Stimulated activated CD8-positive, alpha-beta memory T cell treated with anti-CD3 and anti-CD28 coated beads, Interleukin-12 subunit alpha, Interleukin-12 subunit beta, amount 100 ng/mL, for 24 hours (primary cell): ENCODE data around the gene PRICKLE2.

Experiments
- DNase-seq: peaks from one replicate; pipeline ENCODE4 v3.0.0-alpha.2; 2020; ENCODE audit errors: extremely low read depth

The PRICKLE2 gene

GRCh38 chr3:64160000-64160695 lies 65.1 kb downstream of the PRICKLE2 start:
- DNase-seq = no peak

GRCh38 chr3:64158334-64158733 lies 66.9 kb downstream of the PRICKLE2 start:
- DNase-seq = no peak

DNA sequence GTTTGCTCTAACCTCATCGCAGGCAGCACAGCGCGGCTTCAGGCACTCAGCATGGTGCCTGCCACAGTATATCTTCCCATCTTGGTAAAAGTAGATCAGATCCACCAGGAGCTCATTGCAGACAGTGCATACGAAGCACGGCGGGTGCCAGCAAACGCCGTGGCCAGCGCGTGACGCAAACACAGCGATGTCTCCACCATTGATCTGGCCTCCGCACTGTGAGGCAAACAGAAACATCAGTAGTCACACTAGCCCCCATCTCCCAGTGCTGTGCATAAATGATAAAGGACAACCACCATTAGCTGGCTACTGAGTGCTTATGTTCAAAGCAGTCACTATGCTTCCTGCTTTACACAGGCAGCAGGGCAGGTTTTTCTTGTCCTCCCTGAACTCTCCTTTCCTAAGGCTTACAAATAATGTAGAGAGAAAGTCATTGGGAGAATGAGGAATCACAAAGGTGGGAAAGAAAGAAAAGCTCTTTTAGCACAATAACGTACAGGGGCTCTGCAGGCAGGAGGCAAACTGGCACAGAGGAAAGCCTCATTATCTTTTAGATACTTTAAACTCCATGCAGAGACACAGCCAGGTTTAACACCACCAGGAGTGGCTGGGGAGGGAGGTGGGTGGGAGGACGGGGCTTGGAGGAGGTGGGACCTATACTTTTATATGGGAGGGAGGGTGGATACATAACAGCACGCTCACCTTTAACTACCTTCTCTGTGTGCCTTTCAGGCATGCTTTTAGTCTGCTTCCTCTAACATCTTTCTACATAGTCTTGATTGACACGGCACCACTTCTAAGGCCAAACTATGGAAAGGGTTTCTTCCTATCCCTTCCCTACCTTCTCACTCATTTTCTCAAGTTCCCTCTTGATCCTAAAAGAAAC lies 67.9 kb downstream of the PRICKLE2 start:
- DNase-seq = no peak

DNA sequence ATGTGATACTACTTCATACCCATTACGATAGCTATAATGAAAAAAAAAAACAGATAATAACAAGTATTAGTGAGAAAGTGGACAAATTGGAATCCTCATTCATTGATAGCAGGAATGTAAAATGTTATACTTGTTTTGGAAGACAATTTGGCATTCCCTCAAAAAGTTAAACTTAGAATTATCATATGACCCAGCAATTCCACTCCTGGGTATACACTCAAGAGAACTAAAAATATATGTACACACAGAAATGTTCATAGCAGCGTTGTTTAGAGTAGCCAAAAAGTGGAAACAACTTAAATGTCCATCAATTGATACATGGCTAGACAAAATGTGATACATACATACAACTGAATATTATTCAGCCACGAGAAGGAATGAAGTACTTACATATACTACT lies 69.9 kb downstream of the PRICKLE2 start:
- DNase-seq = no peak

GRCh38 chr3:64152676-64153466 lies 72.4 kb downstream of the PRICKLE2 start:
- DNase-seq = no peak

DNA sequence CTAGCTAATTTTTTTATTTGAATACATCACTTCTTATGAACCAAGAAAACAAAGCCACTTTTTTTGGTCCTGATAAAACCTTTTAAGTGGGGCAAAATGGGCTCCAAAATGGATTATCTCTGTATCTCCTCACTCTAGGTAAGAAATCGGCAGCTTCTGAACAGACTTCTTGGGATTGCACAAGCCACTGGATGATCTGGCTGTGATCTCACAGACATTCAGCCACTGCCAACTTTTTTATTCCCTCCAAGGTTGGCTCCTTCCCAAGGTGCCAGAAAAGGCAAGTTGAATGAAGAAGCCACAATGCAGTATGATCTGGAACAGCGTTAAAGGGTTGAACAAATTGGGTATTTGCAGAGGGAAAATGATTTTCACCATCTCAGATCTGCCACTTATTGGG lies 73.2 kb downstream of the PRICKLE2 start:
- no peak for DNase-seq

- no peak for DNase-seq
These were observed 73.9 kb downstream of the PRICKLE2 start for GRCh38 chr3:64151342-64151871.

- DNase-seq = no peak
These were observed 74.6 kb downstream of the PRICKLE2 start for GRCh38 chr3:64150623-64151207.

DNA sequence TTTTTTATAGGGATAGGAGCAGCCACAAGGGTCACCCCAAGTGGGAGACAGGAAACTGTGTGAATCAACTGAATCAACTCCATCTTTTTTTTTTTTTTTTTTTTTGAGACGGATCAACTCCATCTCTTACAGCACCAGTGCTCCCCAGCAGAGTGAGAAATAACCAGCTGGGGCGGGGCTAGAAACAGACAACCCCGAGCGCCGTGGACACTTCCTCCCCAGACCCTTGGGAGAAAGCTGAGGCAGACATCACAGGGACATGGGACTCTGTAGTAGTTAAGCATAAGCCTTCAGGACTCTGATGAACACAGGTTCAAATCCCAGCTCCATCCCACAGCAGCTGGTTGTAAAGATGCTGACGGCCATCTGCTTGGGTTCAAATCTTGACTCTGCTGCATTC lies 75.4 kb downstream of the PRICKLE2 start:
- no peak for DNase-seq

GRCh38 chr3:64148955-64149653 lies 76.2 kb downstream of the PRICKLE2 start:
- no peak for DNase-seq

GRCh38 chr3:64147211-64147610 lies 78.1 kb downstream of the PRICKLE2 start:
- no peak for DNase-seq

DNA sequence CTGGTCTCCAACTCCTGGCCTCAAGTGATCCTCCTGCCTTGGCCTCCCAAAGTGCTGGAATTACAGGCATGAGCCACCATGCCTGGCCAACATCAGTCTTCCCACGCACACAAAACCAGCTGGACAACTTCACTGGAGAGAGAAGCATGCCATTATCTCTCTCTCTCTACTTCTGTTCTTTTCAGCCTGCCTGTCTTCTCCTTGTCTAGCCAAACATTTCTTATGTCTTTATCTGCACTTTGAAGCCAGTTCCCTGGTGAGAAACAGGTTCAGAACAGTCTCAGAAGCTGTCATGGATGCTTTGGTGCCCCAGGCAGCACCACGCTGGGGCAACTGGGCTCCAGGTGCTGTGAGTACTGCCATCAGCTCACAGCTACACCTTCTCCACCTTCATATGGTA lies 79.8 kb downstream of the PRICKLE2 start:
- no peak for DNase-seq

DNA sequence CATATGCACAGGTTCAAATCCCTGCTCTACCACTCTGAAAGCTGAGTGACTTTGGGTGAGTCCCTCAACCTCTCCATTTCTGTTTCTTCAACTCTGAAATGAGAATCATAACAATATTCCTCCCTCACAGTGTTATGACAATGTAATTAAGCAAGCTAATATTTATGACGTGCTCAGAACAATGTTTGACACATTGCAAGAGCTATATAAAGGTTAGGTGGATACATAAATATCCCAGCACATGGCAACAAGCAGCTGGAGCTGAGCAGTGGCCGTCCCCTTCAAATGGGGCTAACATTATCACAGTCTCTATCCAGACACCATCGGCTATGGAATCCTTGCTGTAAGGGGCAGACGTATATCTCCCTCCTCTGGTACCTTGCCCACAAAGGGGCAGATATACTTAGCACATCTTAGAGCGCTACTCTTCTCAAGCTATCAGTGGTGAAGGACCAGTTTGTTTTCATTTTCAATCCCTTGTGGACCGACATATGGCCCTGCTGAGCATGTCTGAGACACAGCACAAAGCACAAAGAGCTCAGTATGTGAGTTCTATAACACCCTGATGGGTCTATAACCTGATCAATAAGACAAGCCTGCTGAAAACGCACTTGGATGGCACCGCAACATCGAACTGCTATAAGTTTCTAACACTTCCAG lies 80.9 kb downstream of the PRICKLE2 start:
- DNase-seq = no peak

DNA sequence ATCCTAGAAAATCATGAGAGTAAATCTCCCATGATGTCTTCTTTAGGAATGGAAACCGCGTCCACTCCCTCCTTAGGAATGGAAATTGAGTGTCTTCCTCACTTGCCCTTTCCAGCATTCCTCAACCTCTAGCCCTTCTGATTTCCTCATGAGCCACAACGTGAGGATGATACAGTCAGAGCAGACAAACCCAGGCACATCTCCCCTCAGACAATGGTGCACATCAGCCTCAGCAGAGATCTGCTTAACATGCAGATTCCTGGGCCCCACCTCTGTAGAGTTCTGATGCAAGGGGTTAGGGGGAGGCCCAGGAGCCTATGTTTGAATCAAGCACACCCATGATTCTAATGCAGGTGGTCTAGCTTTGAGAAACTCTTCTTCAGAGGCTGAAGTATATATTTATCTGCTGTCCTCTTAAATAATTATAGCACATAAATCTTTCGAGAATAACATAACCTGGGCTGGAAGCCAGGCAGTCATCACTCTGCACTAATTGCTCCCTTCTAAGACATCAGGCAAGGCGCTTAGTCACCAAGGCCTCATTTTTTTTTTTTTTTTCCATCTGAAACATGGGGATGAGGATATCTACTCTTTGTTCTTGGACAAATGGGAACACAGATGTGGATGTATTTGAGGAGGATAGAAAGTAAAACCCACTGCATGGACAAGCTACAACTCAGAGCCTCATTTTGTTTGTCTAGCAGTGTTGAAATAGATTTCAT lies 81.7 kb downstream of the PRICKLE2 start:
- no peak for DNase-seq

DNA sequence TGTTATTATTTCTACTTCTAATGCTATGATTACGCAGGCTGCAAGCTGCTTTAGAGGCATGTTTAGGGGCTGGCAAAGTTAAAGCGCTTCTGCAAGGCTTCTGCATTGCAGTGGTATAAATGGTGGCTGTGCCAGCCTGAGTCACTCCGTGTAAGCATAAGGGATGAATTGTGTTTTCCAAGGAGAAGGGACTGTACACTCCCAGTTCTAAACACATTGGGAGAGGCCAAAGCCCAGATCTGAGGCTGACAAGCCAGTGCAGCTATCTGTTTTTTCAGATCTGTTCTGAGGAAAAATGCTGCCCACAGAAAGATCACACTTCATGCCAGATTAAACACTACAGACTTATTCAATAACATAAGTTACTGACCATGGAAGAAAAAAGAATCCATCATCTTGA lies 83.8 kb downstream of the PRICKLE2 start:
- no peak for DNase-seq

GRCh38 chr3:64140651-64141050 lies 84.6 kb downstream of the PRICKLE2 start:
- DNase-seq = no peak

DNA sequence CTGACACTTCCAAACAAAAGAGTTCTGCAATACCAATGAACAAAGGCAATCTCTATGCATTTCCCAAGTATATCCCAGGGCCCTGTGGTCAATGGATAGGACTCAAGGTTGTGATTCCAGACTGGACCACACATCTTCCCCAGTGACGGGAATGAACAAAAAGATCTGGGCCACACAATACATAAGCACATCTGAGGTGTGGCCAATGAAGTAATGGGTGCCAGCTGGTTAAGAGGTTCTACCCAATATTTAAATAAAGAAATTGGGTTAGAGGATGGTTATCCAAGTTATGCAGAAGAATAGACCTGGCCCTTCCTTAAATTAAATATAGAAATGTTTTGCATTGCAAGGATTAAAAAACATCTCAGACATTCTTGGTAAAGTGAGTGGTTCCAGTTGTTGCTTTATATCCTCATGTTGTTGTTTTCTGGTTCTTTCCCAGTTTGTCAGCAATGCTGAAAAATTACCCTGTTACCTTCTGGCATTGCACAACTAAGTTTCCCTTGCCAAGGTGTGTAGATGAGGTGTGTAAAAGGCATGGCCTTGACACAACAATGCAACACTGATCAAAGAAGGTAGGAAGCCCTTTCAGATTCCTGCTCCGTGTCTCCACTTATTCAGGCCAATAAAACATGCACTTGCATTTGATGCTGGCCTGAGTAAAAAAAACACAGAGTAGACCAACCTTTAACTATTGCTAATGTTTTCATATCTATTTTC lies 86.5 kb downstream of the PRICKLE2 start:
- no peak for DNase-seq

- DNase-seq = no peak
These were observed 87.2 kb downstream of the PRICKLE2 start for GRCh38 chr3:64138046-64138445.

GRCh38 chr3:64134882-64135281 lies 90.4 kb downstream of the PRICKLE2 start:
- DNase-seq = no peak
